GM19351 (cell line): Measurements from ENCODE around the gene NPR3.

Experiments
- ATAC-seq: cut with Tn5 transposase; IDR thresholded peaks from one replicate; pipeline ENCODE4 v1.9.1; 2021; ENCODE audit warnings: mild to moderate bottlenecking, moderate library complexity; ENCODE audit not compliant: unreplicated experiment

Gene NPR3, protein sequence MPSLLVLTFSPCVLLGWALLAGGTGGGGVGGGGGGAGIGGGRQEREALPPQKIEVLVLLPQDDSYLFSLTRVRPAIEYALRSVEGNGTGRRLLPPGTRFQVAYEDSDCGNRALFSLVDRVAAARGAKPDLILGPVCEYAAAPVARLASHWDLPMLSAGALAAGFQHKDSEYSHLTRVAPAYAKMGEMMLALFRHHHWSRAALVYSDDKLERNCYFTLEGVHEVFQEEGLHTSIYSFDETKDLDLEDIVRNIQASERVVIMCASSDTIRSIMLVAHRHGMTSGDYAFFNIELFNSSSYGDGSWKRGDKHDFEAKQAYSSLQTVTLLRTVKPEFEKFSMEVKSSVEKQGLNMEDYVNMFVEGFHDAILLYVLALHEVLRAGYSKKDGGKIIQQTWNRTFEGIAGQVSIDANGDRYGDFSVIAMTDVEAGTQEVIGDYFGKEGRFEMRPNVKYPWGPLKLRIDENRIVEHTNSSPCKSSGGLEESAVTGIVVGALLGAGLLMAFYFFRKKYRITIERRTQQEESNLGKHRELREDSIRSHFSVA

DNA sequence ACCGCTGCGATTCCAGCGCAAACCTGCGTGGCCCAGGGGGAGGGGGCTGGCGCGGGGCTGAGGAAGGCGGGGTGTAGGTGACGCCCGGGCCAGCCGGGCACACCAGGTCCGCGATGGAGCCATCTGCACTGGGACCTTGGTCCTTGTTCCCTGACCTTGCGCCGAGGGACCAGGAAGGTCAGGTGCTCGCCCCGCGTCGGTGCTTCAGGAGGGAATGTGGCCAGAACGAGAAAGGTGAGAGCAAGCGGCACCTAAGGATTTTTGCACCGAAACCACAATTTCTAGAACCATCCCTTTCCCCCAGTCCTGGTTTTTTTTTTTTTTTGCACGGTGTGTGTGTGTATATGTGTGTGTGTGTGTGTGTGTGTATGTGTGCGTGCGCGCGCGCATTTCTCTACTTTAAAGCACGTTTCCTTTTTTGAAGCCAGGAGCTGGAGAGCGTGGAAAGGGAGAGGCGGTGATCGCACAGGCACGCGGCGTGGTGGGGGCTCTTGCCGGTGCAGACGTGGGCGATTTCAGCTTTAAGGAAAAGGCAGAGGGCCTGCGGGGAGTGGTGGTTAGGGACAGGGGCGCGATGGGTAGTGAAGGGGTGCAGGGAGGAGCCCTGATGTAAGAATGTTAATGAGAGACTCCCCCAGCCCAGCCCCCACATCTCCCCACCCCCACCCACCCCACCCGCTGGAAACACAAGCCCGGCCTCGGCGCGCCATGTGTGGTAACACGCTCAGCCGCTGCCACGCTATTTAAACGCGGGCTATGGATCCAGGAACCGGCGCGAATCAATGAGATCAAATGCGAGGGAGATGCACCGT, at the start of gene NPR3:
Gene NPR3 (plus strand): TSS at position 772 of the 812 bp plus-strand sequence. CDS start 456 bp downstream, outside the sequence.
- ATAC-seq: no peak

DNA sequence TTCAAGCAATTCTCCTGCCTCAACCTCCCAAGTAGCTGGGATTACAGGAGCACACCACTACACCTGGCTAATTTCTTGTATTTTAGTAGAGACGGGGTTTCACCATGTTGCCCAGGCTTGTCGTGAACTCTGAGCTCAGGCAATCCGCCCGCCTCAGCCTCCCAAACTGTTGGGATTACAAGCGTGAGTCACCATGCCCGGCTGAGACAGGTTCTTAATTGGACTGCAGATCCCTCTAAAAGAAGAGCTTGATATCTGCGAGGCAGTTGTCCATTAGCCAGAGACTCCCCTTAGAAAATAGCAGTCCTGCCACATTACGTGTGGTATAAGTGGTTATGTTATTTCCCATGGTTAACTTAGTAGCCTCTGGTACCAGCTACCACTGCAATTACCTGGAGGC, 46.6 kb upstream of the NPR3 start:
- ATAC-seq: no peak

DNA sequence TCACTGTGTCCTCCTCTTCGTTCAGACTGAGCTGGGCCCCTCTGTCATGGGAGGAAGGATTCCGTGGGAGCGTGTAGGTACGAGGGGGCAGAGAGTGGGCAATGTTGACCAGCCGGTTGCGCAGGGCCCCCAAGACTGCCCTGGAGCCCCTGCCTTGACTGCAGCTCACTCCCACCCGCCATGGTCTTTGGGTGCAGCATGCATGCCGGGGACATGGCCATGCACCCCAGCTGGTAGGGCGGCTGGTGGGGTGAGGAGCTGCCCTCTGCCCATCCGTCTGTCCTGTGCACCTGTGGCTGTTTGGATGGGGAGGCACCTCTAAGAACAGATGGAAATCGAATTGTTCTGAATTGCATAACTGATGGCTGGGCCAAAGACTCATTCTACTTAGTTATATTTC, 42.6 kb upstream of the NPR3 start:
- ATAC-seq: no peak

DNA sequence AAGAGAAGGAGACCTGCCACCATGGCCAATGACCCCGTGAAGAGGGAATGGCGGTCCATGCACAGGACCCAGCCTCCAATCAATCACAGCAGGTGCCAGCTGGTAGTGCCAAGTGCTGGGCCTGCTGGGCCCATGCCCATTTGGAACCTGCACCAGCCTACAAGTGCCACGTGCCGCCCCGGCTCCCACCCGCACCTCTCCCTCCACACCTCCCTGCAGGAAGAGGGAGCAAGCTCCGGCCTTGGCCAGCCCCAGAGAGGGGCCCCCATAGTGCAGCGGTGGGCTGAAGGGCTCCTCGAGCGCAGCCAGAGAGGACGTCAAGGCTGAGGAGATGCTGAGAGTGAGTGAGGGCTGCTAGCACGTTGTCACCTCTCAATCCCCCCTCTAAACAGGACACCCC, 37.8 kb upstream of the NPR3 start:
- ATAC-seq: no peak

DNA sequence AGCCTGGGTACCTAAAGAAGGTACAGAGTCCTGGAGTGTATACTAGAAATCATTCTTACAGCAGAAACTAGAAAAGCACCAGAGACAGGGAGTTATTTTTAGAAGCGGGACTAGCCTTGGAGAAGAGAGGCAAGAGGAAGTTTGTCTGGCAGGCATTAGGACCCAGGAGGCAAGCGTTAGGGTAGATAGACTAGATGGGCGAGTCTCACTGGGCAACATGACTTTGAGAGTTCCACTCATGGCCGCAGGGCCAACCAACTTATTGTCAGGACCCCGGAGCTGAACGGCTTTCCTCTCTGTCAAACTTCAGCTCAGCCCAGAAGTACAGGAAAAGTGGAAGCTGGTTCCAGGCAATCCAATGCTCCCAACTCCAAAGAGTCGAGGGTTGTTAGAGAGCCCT, 34.1 kb upstream of the NPR3 start:
- ATAC-seq: no peak

DNA sequence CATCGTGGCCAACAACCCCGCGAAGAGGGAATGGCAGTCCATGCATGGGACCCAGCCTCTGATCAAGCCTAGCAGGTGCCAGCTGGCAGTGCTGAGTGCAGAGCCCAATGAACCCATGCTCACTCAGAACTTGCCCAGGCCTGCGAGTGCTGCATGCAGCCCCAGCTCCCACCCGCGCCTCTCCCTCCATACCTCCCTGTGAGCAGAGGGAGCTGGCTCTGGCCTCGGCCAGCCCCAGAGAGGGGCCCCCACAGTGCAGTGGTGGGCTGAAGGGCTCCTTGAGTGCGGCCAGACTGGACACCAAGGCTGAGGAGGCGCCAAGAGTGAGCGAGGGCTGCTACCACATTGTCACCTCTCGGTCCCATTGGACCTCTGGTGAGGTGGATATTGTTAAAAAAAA, 32.6 kb upstream of the NPR3 start:
- no peak for ATAC-seq

DNA sequence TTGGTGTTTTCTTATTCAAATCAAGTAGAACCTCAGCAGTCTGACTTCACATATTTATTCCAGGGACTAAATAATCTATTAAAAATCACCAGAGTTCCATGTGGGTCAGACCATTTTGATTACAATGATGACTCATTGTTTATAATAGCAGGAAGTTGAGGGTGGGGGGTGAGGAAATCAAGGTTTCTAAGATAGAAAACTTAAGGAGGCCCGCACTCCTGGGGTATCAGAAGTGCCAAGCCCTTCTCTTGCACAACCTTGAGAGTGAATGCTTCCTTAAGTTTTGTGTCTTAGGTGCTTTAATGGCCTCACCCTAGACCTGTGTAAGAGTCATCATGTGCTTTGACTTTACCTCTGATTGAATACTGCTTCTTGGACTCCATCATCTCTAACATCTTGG, 31.9 kb upstream of the NPR3 start:
- no peak for ATAC-seq

DNA sequence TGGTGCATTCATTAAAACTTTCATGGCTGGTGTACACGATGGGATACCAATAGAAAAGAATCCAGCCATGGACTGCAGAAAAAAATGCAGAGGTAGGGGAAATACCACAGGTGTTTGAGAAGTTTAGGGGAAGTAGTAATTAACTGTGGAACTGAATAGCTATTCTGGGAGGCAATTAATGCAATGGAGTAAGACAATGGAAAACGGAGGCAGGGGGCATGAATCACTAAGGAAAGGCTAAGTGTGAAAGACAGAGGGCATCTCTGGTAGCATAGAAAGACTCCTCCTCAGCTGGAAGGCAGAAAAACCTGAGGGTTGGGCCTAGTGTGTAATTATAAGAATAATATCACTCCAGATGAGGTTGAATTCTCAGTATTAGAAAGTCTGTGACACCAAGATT, 30.9 kb upstream of the NPR3 start:
- ATAC-seq: no peak

DNA sequence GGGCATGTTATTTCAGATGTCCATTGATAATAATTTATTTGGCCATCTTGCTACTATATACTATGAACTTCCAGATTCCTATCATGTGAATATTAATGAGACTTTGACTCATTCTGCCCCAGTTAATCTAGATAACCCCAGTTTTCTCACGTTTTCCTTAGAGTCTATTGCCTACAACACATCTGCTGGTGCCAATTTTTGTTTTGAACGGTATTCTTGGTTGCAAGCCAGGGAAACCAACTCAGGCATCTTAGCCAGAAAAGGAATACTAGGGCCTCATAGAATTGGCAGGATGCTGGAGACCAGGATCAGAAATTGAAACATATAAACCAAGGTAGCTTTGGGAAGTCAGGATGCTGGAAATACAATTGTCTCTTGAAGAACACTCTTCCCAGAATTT, 28.0 kb upstream of the NPR3 start:
- no peak for ATAC-seq

DNA sequence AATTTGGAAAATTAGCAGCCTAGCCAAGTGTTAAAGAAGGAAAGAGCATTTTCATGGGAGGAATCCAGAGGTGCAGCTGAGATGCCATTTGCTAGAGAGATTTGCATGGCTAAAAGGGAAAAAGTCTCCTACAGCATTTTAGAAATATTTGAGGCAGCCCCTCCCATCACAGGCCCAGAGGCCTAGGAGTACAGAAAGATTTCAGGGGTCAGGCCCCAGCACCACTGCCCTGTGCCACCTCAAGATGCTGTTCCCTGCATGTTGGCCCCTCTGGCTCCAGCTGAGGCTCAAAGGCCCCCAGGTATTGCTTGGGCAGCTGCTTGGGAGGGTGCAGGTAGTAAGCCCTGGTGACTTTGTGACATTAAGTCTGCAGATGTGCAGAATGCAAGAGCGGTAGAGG, 26.9 kb upstream of the NPR3 start:
- ATAC-seq: no peak

DNA sequence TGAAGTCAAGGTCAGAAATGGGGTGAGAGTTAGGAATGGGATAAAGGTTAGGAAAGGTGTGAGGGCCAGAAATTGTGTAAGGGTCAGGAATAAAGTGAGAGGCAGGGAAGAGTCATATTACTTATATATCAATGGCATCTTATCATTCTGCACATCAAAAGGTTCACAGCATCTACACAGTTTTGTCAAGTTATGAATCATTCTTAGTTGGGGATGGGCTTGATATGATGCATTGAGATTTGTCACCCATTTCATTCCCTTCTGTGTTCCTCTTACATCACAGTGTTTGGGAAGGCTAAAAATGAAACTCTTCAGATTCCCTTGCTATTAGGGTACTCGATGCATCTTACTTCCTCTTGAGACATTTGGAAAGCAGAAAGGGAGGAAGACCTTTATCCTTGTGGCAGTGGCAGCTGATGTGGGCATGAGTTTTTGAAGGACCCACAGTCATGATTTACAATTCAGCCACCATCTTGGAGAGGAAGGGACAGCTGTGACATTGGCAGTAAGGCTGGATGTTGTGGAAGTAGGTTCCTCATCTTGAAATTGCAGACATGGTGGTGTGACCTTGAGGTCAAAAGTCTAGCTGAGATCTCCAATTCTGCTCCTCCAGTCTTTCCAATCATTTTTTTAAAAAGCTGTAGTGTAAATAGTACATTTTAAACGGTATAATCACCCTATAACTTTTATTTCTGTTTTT, 24.2 kb upstream of the NPR3 start:
- no peak for ATAC-seq

DNA sequence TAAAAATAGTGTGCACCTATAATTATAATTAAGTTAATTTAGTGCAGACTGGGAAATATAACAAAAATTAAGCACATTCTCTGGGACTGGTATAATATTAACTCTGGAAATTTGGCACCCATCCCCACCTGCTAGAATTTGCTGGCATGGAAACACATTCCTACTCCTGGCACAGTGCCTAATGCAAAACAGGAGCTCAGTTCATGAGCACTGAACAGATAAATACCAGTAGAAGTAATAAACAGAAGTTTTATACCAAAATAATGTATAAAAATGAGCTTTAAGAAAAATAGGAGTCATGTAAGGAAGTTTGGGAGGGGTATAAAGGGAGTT, 23.7 kb upstream of the NPR3 start:
- ATAC-seq: no peak

DNA sequence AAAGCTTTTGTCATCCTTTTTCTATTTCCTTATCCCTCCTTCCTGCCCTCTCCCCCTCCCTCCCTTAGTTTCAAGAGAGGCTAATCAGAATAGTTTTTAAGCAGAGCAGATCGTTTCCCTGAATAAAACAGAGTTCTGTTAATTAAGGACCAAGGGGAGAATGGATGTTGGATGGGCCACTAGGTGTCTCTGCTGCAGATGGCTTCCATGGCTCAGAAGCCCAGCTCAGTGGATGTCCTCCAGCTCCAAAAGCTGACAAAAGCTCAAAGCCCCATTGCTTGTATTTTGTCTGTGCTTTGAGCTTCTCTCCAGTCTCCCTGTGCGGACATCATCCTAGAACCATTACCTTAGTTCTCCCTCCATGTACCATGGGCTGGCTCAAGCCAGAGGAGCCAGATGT, 21.0 kb upstream of the NPR3 start:
- ATAC-seq: no peak

DNA sequence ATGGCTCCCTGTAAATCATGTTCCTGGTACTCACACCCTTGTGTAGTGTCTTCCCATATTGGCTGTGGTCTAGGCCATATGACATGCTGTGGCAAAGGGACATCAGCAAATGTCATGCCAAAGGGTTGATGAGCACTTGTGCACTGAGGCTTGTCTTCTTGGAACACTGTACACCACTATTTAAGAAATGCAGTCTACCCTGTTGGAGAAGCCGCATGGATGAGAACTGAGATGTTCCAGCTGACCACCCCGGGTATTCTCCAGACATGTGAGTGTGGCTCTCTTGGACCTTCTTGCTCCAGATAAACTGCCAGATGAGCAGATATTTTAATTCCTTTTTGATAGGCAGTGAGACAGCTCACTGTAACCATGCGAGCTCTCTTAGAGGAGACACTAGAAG, 20.5 kb upstream of the NPR3 start:
- no peak for ATAC-seq

DNA sequence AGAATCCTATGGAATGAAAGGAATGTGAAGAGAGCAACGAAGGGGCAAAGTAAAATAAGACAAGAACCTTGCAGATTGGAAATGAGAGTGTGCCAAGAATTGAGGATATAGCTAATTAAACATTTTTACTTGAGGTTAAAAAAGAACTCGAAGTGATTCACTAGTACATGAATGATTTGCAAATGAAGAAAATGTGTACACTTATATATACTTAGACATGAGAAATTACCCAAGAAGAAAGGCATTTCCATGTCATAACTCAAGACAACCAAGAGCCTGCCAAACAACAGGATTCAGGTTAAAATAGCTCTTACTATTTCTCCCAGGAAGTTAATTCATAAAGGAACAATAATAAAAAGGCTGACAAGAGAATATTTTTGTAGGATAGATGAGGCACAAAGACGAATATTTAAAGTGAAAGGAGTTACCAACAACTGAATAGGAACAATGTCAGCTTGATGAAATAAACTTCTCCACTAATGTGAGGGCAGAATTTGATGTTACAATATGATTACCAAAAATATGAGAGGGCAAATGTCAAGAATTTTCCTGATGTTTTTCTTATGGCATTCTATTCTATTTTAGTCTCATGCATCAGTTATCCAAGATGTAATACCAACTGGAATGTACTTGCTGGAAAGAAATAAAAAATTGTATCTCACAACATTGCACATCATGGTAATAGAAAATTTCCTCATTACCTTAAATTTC, 18.9 kb upstream of the NPR3 start:
- no peak for ATAC-seq

DNA sequence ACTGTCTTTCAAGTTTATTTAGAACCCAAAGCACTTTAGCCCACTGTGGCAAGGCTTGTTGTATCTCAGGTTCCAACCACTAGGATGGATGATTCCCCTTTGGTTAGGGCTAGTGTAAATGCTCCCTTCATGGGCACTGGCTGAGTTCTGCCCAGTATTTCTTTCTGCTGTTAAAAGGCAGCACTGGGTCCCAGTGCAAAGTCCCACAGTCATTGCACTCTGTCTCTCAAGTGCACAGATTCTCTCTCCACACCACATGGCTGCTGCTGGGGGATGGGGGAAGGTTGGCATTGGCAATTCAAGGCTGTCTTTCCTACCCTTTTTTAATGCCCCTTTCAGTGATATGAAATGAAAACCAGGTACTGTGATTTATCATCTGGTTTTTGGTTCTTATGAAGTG, 7.2 kb upstream of the NPR3 start:
- no peak for ATAC-seq

DNA sequence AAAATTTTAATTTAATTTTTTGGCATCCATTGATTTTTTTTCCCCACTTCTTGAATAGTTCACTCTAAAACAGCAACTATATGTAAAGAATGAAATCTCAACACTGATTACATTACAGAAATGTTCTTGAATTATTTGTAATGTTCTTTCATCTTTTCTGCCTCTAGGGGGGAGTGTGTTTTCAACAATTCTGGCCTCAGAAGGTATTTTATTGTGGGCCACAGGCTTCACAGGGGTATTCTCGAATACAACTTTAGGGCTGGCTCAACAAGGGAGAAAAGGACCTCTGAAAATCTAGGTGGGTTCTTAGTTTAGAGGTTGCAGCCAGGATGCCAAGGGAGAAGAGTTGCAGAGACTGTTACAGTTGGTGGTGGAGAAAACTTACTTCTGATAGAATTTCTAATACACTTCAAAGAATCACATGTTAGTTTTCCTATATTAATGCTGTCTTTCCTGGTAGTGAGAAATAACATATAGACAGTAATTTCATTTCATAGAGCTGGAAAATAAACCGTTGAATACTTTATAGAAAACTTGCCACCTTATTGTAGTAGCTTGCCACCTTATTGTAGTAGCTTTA, 3.6 kb upstream of the NPR3 start:
- no peak for ATAC-seq

DNA sequence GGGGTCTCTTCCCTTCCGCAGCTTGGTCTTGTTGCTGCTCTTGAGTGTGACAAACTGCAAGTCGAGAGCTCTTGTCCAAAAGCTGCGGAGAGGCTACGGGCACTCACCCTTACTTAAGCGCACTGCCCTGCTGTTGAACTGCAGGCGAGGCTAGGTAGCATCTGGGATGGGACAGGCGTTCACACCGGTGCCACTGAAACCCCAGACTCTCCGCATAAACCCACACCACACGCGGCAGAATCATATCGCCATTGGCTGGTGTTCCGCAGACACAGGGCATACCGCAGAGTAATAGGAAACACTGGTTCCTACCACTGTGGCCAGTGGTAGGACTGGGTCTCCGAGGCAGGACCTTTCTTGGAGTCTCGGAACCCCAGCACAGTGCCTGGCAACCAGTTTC, 2.2 kb upstream of the NPR3 start:
- no peak for ATAC-seq

DNA sequence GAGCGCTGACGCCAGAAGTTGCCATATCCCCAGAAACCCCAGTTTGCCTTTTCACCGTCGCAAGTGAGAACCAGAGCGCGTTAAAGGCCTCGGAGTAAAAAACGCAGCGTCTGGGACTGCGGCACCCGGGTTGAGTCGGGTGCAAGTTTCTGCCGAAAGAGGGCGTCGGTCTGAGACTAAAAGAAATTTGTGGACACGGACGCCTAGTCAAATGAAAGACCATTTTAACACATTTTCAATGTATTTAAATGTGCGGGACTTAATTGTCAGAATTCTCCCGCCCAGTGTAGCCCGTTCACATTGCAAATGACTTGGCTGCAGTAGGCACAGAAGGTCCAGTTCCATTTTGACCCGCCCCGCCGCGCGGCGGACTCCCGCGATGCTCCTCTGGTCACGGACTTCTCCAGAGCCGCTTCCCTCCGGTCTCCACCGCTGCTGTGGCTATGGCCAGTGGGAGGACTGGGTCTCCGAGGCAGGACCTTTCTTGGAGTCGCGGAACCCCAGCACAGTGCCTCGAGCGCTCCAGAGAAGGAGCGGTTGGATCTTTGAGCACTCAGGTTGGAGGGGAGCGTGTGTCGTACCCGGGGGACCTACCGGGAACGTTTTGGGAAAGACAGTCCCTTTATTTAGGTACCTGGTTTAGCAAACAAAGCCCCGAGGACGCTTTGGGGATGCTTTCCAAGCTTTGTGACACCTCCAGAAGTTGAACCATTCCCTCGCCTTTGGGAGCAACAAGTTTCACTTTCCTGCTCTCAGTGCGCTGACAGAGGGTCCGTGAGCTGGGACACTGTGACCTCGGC, 1.2 kb upstream of the NPR3 start:
- ATAC-seq: peak; percentile 70

DNA sequence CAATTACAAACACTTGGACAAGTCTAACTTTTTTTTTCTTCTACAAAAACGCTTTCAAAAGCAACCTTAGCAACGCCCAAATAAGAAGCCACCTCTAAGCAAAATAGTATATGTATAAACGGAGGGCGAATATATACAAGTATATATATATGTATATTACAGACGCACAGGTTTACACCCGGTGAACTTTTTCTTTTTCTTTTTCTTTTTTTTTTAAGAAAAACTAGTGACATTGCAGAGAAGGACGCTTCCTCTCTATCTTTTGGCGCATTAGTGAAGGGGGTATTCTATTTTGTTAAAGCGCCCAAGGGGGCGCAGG, 200 bp downstream of the NPR3 start:
- no peak for ATAC-seq
